ENCODE results near the gene GFRA1.

GFRA1 gene

GRCh38 chr10:116269619-116270018, 3.4 kb downstream of the GFRA1 start:
- H3K9me3 ChIP-seq = no peaks in the 10 kb centered on the region
- peaks cover 48% of the 10 kb centered on the region for H3K27me3 ChIP-seq
- no peaks in the 10 kb centered on the region for H3K4me1 ChIP-seq
- TF ChIP-seq CTCF (IDR thresholded peaks at IDR 0.05; ENCODE audit: low read depth, low read length) = no peak
- DNase-seq = no peak
- no peak overlapping the region for H3K4me3 ChIP-seq (ENCODE audit: low read depth, low read length)
- H3K36me3 ChIP-seq = no peaks in the 10 kb centered on the region

DNA sequence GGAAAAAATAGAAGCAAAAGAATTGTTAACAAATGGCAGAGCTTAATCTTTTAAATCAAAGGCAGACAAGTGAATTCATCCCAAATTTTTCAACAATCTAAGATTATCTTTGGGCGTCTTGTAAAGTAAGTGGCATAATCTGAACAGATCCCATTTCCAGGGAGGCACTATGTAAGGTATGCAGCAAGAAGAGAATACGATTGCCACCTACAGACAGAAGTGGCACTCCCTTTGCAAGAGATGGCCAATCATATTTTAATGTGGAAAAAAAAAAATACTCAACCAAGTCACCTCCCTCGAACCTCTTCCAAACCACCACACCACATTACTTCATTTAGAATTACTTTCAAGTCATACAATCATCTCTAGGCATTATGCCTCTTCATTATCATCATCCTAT, 4.0 kb downstream of the GFRA1 start:
- no peak for DNase-seq
- no peaks in the 10 kb centered on the region for H3K4me1 ChIP-seq
- no peak for TF ChIP-seq CTCF (IDR thresholded peaks at IDR 0.05; ENCODE audit: low read depth, low read length)
- no peak overlapping the region for H3K4me3 ChIP-seq (ENCODE audit: low read depth, low read length)
- H3K27me3 ChIP-seq = peaks cover 41% of the 10 kb centered on the region
- no peaks in the 10 kb centered on the region for H3K36me3 ChIP-seq
- H3K9me3 ChIP-seq = no peaks in the 10 kb centered on the region

DNA sequence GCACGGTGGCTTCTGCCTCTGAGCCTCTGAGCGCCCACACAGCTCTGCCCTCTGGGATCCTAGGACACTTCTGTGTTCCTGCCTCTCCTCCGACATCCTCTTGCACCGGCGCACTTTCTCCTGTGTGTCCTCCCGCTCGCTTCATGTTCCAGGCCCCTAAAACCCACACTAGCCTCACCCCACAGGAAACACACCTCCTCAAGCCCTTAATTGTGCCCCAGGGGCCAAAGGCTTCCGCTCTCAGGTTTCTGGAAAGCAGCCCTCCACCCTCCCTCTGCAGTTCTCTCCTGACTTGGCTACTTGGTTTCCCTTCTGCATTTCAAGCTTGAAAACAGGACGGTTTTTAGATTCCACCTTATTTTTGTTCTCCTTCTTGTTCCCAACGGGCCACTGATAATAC, 7.3 kb downstream of the GFRA1 start:
- no peaks in the 10 kb centered on the region for H3K36me3 ChIP-seq
- no peak for DNase-seq
- H3K4me1 ChIP-seq = no peaks in the 10 kb centered on the region
- TF ChIP-seq CTCF (IDR thresholded peaks at IDR 0.05; ENCODE audit: low read depth, low read length) = no peak
- no peaks in the 10 kb centered on the region for H3K9me3 ChIP-seq
- H3K4me3 ChIP-seq (ENCODE audit: low read depth, low read length) = no peak overlapping the region
- peaks cover 16% of the 10 kb centered on the region for H3K27me3 ChIP-seq

DNA sequence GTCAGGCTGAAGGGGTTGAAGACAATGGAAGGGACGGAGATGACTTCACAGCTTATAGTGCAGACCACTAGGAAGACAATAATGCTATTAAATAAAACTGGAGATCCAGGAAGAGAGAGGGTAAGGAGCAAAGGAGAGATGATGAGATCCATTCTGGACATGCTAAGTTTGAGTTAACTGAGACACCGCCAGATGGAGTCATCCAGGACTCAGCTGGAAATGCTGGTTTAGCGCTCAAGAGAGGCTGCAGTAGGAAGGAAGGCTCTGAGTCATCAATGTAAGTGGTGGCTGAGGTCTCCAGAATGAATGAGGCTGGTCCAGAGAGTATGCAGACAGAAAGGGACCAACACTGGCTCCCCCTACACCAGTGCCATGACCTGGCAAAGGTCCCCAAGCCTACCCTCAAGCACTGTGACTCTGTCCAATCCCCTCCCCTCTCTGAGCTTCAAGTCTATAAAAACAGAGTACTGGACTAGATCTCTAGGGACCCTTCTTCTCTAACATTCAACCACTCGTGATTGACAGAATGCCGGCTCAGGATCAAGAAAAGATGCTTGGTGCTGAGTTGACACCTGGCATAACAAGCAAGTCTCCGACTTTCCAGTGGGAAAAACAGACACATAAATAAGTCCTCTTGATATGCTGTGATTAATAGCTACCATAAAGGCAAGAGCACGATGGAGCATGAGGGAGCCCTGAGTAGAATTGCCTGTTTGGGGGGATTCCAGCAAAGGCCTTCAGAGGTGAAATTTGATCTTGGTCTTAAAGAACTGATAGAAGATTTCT, 8.9 kb downstream of the GFRA1 start:
- Histone ChIP-seq H3K4me1 (no peaks in the 10 kb centered on the region), H3K4me3 (ENCODE audit: low read depth, low read length) (no peak overlapping the region)
- no peak for DNase-seq

DNA sequence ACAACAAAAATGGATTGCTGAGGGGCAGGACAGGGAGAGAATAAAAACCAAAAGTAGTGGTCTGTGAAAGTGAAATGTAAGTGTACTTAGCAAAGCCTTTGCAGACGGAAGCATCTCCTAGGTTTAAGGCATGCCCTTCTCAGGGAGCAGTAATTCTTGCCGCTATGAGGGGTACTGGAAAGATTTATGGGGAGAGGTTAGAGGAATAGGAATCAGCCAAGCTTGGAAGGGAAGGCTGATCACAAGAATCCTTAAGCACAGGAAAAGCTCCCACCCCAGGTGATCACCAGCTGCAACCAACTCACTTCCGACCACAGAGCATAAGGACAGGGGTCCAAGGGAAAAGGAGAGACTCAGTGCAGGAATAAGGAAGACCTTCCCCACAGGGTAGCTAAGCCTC, 10.3 kb downstream of the GFRA1 start:
- Histone ChIP-seq H3K9me3 (no peaks in the 10 kb centered on the region), H3K36me3 (no peaks in the 10 kb centered on the region), H3K4me3 (ENCODE audit: low read depth, low read length) (no peak overlapping the region), H3K27me3 (peaks cover 8% of the 10 kb centered on the region; the same call in 1 of the 2 replicates), H3K4me1 (no peaks in the 10 kb centered on the region)
- no peak for TF ChIP-seq CTCF (IDR thresholded peaks at IDR 0.05; ENCODE audit: low read depth, low read length)
- no peak for DNase-seq

More for the DNA sequence above, 8.9 kb downstream of the GFRA1 start:
- H3K9me3 ChIP-seq = no peaks in the 10 kb centered on the region
- no peaks in the 10 kb centered on the region for H3K36me3 ChIP-seq
- TF ChIP-seq CTCF (IDR thresholded peaks at IDR 0.05; ENCODE audit: low read depth, low read length) = no peak
- peaks cover 8% of the 10 kb centered on the region; the same call in 1 of the 2 replicates for H3K27me3 ChIP-seq

DNA sequence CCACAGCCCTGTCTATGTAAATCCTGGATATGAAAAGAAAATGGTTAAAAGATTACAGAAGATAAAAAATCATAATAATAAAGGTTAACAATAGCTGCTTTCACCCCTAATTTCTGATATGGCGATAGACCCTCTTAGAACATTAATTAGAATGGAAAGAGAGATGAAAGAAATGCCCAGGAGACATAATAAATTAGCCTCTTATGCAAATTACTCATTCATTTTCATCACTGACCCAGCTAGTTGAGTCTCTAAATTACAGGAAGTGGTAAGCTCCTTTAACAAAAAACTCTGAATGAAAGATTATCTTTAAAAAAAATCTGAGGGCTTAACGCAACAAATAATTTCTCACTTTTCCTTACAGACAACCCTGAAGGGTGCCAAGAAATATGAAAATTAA, 12.4 kb downstream of the GFRA1 start:
- Histone ChIP-seq H3K4me1 (no peaks in the 10 kb centered on the region), H3K9me3 (no peaks in the 10 kb centered on the region), H3K36me3 (no peaks in the 10 kb centered on the region), H3K27me3 (peaks cover 8% of the 10 kb centered on the region; the same call in 1 of the 2 replicates), H3K4me3 (ENCODE audit: low read depth, low read length) (no peak overlapping the region)
- TF ChIP-seq CTCF (IDR thresholded peaks at IDR 0.05; ENCODE audit: low read depth, low read length) = no peak
- DNase-seq = no peak

All from BE2C (cell line).